Lower leg skin (tissue), 4 donors: ENCODE data around the gene ZNF566. TPM values are rescaled to one million over a fixed set of nuclear protein-coding genes. Genes with fewer than 3 reads are reported as not detected.
"Not testable (repeated sequence)": the region's sequence is repeated elsewhere in the genome, so short reads cannot be mapped to it uniquely, and the experiment has no call there.

Experiments
- DNase-seq, 2 donors: peaks; one replicate each; pipeline ENCODE4 v3.0.0-alpha.2; 2019; ENCODE audit warnings: low spot score in 2 of 2
- H3K4me3 ChIP-seq: fragments of 200-600 bp; sonication (generic); 2 replicates; pipeline ENCODE4 v1.5.1; 2017; ENCODE audit warnings: mild to moderate bottlenecking, low read depth; ENCODE audit not compliant: poor library complexity, severe bottlenecking
- CTCF ChIP-seq, 3 donors: fragments of 450-650 bp; IDR thresholded peaks; one replicate each; pipeline ENCODE4 v1.5.1; 2016; ENCODE audit warnings: antibody characterized with exemption in 3 of 3, mild to moderate bottlenecking in 3 of 3, moderate library complexity in 2 of 3
- POLR2A ChIP-seq, 2 donors: fragments of 450-650 bp; IDR thresholded peaks; one replicate each; pipeline ENCODE4 v1.6.1; 2016 to 2017; ENCODE audit warnings: antibody characterized with exemption in 2 of 2, mild to moderate bottlenecking in 1 of 2, moderate library complexity in 1 of 2
- WGBS, 2 donors: methylation state at CpG; one replicate each; pipeline ENCODE4 v1.1.5; 2018; 5-methylcytosine and 5-hydroxymethylcytosine counted together
- intact Hi-C: fragments of 100-400 bp; cut with DNase I; formaldehyde crosslinking; loops from one replicate; pipeline ENCODE4 v1.15.0; 2023; ENCODE audit warnings: low total_unique reads
- total RNA-seq, 4 donors: library from RNA; depleted of rRNA; stranded (reverse); fragments of >200 nt; gene quantifications; one replicate each; pipeline ENCODE4 v1.1.0, GENCODE V29; 2016

Gene ZNF566
- total RNA-seq, 4 donors from 2014 or later, result 4.8 to 10.2 (median 5.7) TPM

- DNase-seq, result no peak
- H3K4me3 ChIP-seq, result no peak overlapping the region
- intact Hi-C loops, result no loop called here
- WGBS, 2 donors, result 82 to 85% methylated on average over 5 of the region's 5 CpGs
- TF ChIP-seq POLR2A (IDR thresholded peaks at IDR 0.05) (no peak), CTCF (IDR thresholded peaks at IDR 0.05) (no peak)
Observed at GRCh38 chr19:36526581-36526980, 37.2 kb upstream of the ZNF566 start.

- intact Hi-C loops, result no loop called here
- no peak for DNase-seq
- WGBS, 2 donors, result 93 to 99% methylated on average over 4 of the region's 4 CpGs
- H3K4me3 ChIP-seq, result no peak overlapping the region
- TF ChIP-seq CTCF (IDR thresholded peaks at IDR 0.05), result no peak
- TF ChIP-seq POLR2A (IDR thresholded peaks at IDR 0.05), result no peak
Observed at GRCh38 chr19:36524617-36525016, 35.3 kb upstream of the ZNF566 start.

- intact Hi-C loops, result no loop called here
- WGBS, 2 donors, result 97 to 100% methylated on average over 2 of the region's 2 CpGs
- no peak for TF ChIP-seq POLR2A (IDR thresholded peaks at IDR 0.05)
- no peak for TF ChIP-seq CTCF (IDR thresholded peaks at IDR 0.05)
- no peak overlapping the region for H3K4me3 ChIP-seq
- DNase-seq, result no peak
Observed at GRCh38 chr19:36514012-36514612, 24.8 kb upstream of the ZNF566 start.

GRCh38 chr19:36508325-36508724 lies 19.0 kb upstream of the ZNF566 start:
- intact Hi-C loops, result no loop called here
- DNase-seq, result no peak
- 88 to 95% methylated on average over 3 of the region's 3 CpGs for WGBS, 2 donors
- H3K4me3 ChIP-seq, result no peak overlapping the region
- no peak for TF ChIP-seq POLR2A (IDR thresholded peaks at IDR 0.05)
- TF ChIP-seq CTCF (IDR thresholded peaks at IDR 0.05), result no peak

GRCh38 chr19:36501973-36502372 lies 12.6 kb upstream of the ZNF566 start:
- H3K4me3 ChIP-seq, result no peak overlapping the region
- intact Hi-C loops, result no loop called here
- 89 to 95% methylated on average over 5 of the region's 5 CpGs for WGBS, 2 donors
- TF ChIP-seq CTCF (IDR thresholded peaks at IDR 0.05), result no peak
- TF ChIP-seq POLR2A (IDR thresholded peaks at IDR 0.05), result no peak
- DNase-seq, result no peak

- H3K4me3 ChIP-seq, result no peak overlapping the region
- 92 to 93% methylated on average over 17 of the region's 17 CpGs for WGBS, 2 donors
- intact Hi-C loops, result no loop called here
- TF ChIP-seq CTCF (IDR thresholded peaks at IDR 0.05), result no peak
- no peak for TF ChIP-seq POLR2A (IDR thresholded peaks at IDR 0.05)
- no peak for DNase-seq
Observed at GRCh38 chr19:36497001-36497400, 7.6 kb upstream of the ZNF566 start.

GRCh38 chr19:36492689-36493453 lies 3.5 kb upstream of the ZNF566 start:
- peak in 1 of 2 donors; percentile 14 for DNase-seq
- 65 to 67% methylated on average over 18 of the region's 18 CpGs for WGBS, 2 donors
- H3K4me3 ChIP-seq, intact Hi-C loops: not testable (repeated sequence)

GRCh38 chr19:36490846-36491245 lies 1.5 kb upstream of the ZNF566 start:
- WGBS, 2 donors, result 95 to 99% methylated on average over 20 to 21 of the region's 29 CpGs
- DNase-seq, H3K4me3 ChIP-seq, intact Hi-C loops: not testable (repeated sequence)
